Endometrial microvascular endothelial cells (primary cell): ENCODE results near the gene TMC3. TPM values are rescaled to one million over a fixed set of nuclear protein-coding genes. Genes with fewer than 3 reads are reported as not detected.

Source experiments
- in situ Hi-C: cut with HindIII; loops from 2 replicates; pipeline ENCODE4 v1.10.0; 2017; ENCODE audit warnings: low sequenced_read_pairs, low pct_unique_long_range_greater_than_20kb; ENCODE audit errors: inconsistent ontology term
- total RNA-seq: library from RNA; depleted of rRNA; stranded (reverse); fragments of >200 nt; gene quantifications from one replicate; pipeline ENCODE4 v1.2.3, GENCODE V29; 2015; ENCODE audit errors: inconsistent ontology term

TMC3 gene
- total RNA-seq, 1 donor from 2014 or later, result not detected

GRCh38 chr15:81309647-81310450 is 64.2 kb downstream of the TMC3 start:
- in situ Hi-C loops, result no loop called here

- in situ Hi-C loops, result no loop called here
These were observed 65.8 kb downstream of the TMC3 start for GRCh38 chr15:81308260-81308659.

- in situ Hi-C loops, result no loop called here
These were observed 69.8 kb downstream of the TMC3 start for GRCh38 chr15:81304226-81304625.

GRCh38 chr15:81303244-81304225 is 70.5 kb downstream of the TMC3 start:
- in situ Hi-C loops, result no loop called here

- in situ Hi-C loops, result no loop called here
These were observed 71.3 kb downstream of the TMC3 start for GRCh38 chr15:81302701-81303109.

- in situ Hi-C loops, result no loop called here
These were observed 72.1 kb downstream of the TMC3 start for GRCh38 chr15:81301815-81302399.

GRCh38 chr15:81301385-81301784 is 72.6 kb downstream of the TMC3 start:
- in situ Hi-C loops, result no loop called here

GRCh38 chr15:81299630-81300273 is 74.3 kb downstream of the TMC3 start:
- in situ Hi-C loops, result loop anchor here (10.0 kb wide), 1 partner anchor 125 kb away; no protein-coding TSS in a partner anchor

GRCh38 chr15:81299156-81299555 is 74.9 kb downstream of the TMC3 start:
- in situ Hi-C loops, result loop anchor here (10.0 kb wide), 1 partner anchor 124 kb away; no protein-coding TSS in a partner anchor

GRCh38 chr15:81298611-81299010 is 75.4 kb downstream of the TMC3 start:
- in situ Hi-C loops, result loop anchor here (10.0 kb wide), 1 partner anchor 124 kb away; no protein-coding TSS in a partner anchor

GRCh38 chr15:81297603-81298575 is 76.1 kb downstream of the TMC3 start:
- in situ Hi-C loops, result loop anchor here (10.0 kb wide), 1 partner anchor 123 kb away; no protein-coding TSS in a partner anchor

- in situ Hi-C loops, result loop anchor here (10.0 kb wide), 1 partner anchor 122 kb away; no protein-coding TSS in a partner anchor
These were observed 76.9 kb downstream of the TMC3 start for GRCh38 chr15:81297147-81297572.

- in situ Hi-C loops, result loop anchor here (10.0 kb wide), 1 partner anchor 122 kb away; no protein-coding TSS in a partner anchor
These were observed 77.3 kb downstream of the TMC3 start for GRCh38 chr15:81296673-81297072.

- in situ Hi-C loops, result loop anchor here (10.0 kb wide), 1 partner anchor 121 kb away; no protein-coding TSS in a partner anchor
These were observed 77.8 kb downstream of the TMC3 start for GRCh38 chr15:81296186-81296585.

- in situ Hi-C loops, result loop anchor here (10.0 kb wide), 1 partner anchor 121 kb away; no protein-coding TSS in a partner anchor
These were observed 78.4 kb downstream of the TMC3 start for GRCh38 chr15:81295486-81296121.

GRCh38 chr15:81294516-81294880 is 79.5 kb downstream of the TMC3 start:
- in situ Hi-C loops, result loop anchor here (10.0 kb wide), 1 partner anchor 120 kb away; no protein-coding TSS in a partner anchor
